ENCODE results near the gene SEMA3E.
"Not testable (repeated sequence)": the region's sequence is repeated elsewhere in the genome, so short reads cannot be mapped to it uniquely, and the experiment has no call there.

SEMA3E gene

GRCh38 chr7:83689855-83690254, 40.9 kb upstream of the SEMA3E start:
- TF ChIP-seq CTCF (IDR thresholded peaks at IDR 0.05; ENCODE audit: low read depth, low read length), result no peak
- H3K4me3 ChIP-seq (replicated peaks in 1 of 2; ENCODE audit: low read depth in 2 of 2, low read length in 2 of 2), result no peak overlapping the region
- no peak for DNase-seq (ENCODE audit: low read depth in 2 of 2)

GRCh38 chr7:83686416-83686815, 37.5 kb upstream of the SEMA3E start:
- no peak for DNase-seq (ENCODE audit: low read depth in 2 of 2)
- H3K4me3 ChIP-seq (replicated peaks in 1 of 2; ENCODE audit: low read depth in 2 of 2, low read length in 2 of 2), result no peak overlapping the region
- no peak for TF ChIP-seq CTCF (IDR thresholded peaks at IDR 0.05; ENCODE audit: low read depth, low read length)

GRCh38 chr7:83684928-83685327, 36.0 kb upstream of the SEMA3E start:
- DNase-seq (ENCODE audit: low read depth in 2 of 2), result no peak
- no peak overlapping the region for H3K4me3 ChIP-seq (replicated peaks in 1 of 2; ENCODE audit: low read depth in 2 of 2, low read length in 2 of 2)
- no peak for TF ChIP-seq CTCF (IDR thresholded peaks at IDR 0.05; ENCODE audit: low read depth, low read length)

- TF ChIP-seq CTCF (IDR thresholded peaks at IDR 0.05; ENCODE audit: low read depth, low read length), result no peak
Measured at GRCh38 chr7:83681200-83681778, 32.4 kb upstream of the SEMA3E start.

GRCh38 chr7:83677180-83677866, 28.4 kb upstream of the SEMA3E start:
- no peak overlapping the region for H3K4me3 ChIP-seq (replicated peaks in 1 of 2; ENCODE audit: low read depth in 2 of 2, low read length in 2 of 2)
- no peak for TF ChIP-seq CTCF (IDR thresholded peaks at IDR 0.05; ENCODE audit: low read depth, low read length)
- DNase-seq (ENCODE audit: low read depth in 2 of 2), result peak; percentile 81 to 93

More at GRCh38 chr7:83681200-83681778, 32.4 kb upstream of the SEMA3E start:
- H3K4me3 ChIP-seq (replicated peaks in 1 of 2; ENCODE audit: low read depth in 2 of 2, low read length in 2 of 2), result no peak overlapping the region
- no peak for DNase-seq (ENCODE audit: low read depth in 2 of 2)

- not testable (repeated sequence) for DNase-seq (ENCODE audit: low read depth in 2 of 2); H3K4me3 ChIP-seq (replicated peaks in 1 of 2; ENCODE audit: low read depth in 2 of 2, low read length in 2 of 2)
Measured at GRCh38 chr7:83673291-83673690, 24.4 kb upstream of the SEMA3E start.

- no peak overlapping the region for H3K4me3 ChIP-seq (replicated peaks in 1 of 2; ENCODE audit: low read depth in 2 of 2, low read length in 2 of 2)
- TF ChIP-seq CTCF (IDR thresholded peaks at IDR 0.05; ENCODE audit: low read depth, low read length), result no peak
- no peak for DNase-seq (ENCODE audit: low read depth in 2 of 2)
Measured at GRCh38 chr7:83672157-83672556, 23.2 kb upstream of the SEMA3E start.
